K562 (cell line): ENCODE measurements around the gene RGS5. TPM values are rescaled to one million over a fixed set of nuclear protein-coding genes. Genes with fewer than 3 reads are reported as not detected.

ENCODE experiments used
- ATAC-seq: fragments of 200-7000 bp; cut with Tn5 transposase; 3 replicates; pipeline ENCODE4 v1.9.1; 2020; ENCODE audit warnings: moderate library complexity
- BruUV-seq: library from RNA; stranded (reverse); fragments of 400-500 nt; replicated peaks from 2 replicates; lab custom pipeline; 2021; lab: Mats Ljungman, UMichigan
- CTCF ChIA-PET: fragments of 300-600 bp; formaldehyde crosslinking; extraction: SDS; loops from one replicate; lab custom pipeline; 2021; ENCODE audit warnings: low intra/inter-chr PET ratio; lab: Yijun Ruan, JAX
- POLR2A ChIA-PET: fragments of 300-600, 350-650 bp; sonication (Branson Sonifier 250); formaldehyde crosslinking; extraction: SDS; loops from one replicate; lab custom pipeline; 2021; ENCODE audit warnings: antibody characterized with exemption, inconsistent platforms; lab: Yijun Ruan, JAX
- DNase-seq, 4 experiments: peaks; one replicate each; pipeline versions ENCODE4 v3.0.0 to v3.0.0-alpha.2; 2011 to 2018; ENCODE audit warnings: low spot score in 3 of 4, mixed read lengths in 3 of 4; ENCODE audit errors: extremely low read depth in 1 of 4
- FAIRE-seq: peaks from 2 replicates; lab custom pipeline; 2011; peaks lifted over from hg19 to GRCh38; lab: Jason Lieb, UNC
- H2AFZ ChIP-seq: 2 replicates; pipeline ENCODE4 v1.6.0; 2011; ENCODE audit warnings: low read depth, low read length, control low read depth, inconsistent platforms
- H3K27ac ChIP-seq: fragments of 200-600 bp; 3 replicates; pipeline ENCODE4 v1.8.0; 2011; ENCODE audit warnings: low read depth, mild to moderate bottlenecking, control low read depth, inconsistent platforms, low read length, moderate library complexity, mixed read lengths; ENCODE audit errors: extremely low read depth
- H3K27me3 ChIP-seq, 2 experiments: fragments of 300-600 bp in 1 of 2; 2 replicates in 1 of 2; 3 replicates in 1 of 2; pipeline versions ENCODE4 v1.6.0 to v1.8.0; 2011; ENCODE audit warnings: inconsistent platforms in 2 of 2, low read length in 2 of 2, mild to moderate bottlenecking in 1 of 2, mixed read lengths in 1 of 2, moderate library complexity in 1 of 2; ENCODE audit not compliant: control insufficient read depth in 2 of 2, insufficient read depth in 2 of 2
- H3K36me3 ChIP-seq: fragments of 300-600 bp; 3 replicates; pipeline ENCODE4 v1.8.0; 2011; ENCODE audit warnings: mild to moderate bottlenecking, low read length, inconsistent platforms; ENCODE audit not compliant: control insufficient read depth, insufficient read depth
- H3K4me1 ChIP-seq, 2 experiments: fragments of 200-600 bp in 1 of 2; replicated peaks in 1 of 2; 2 replicates in 1 of 2; 3 replicates in 1 of 2; pipeline versions ENCODE4 v1.5.1 to v1.8.0; 2011; ENCODE audit warnings: inconsistent platforms in 2 of 2, low read length in 2 of 2, mild to moderate bottlenecking in 1 of 2, mixed read lengths in 1 of 2, moderate library complexity in 1 of 2; ENCODE audit not compliant: control insufficient read depth in 2 of 2, insufficient read depth in 2 of 2
- H3K4me2 ChIP-seq: 2 replicates; pipeline ENCODE4 v1.6.1; 2011; ENCODE audit warnings: low read length, control low read depth, inconsistent platforms, mixed read lengths; ENCODE audit not compliant: insufficient read depth
- H3K4me3 ChIP-seq: fragments of 200-600 bp; sonication (generic), shearing (Covaris generic); 2 replicates; pipeline ENCODE4 v1.5.1; 2016; ENCODE audit warnings: control low read depth, inconsistent platforms
- H3K79me2 ChIP-seq: fragments of 200-600 bp; 3 replicates; pipeline ENCODE4 v1.8.0; 2011; ENCODE audit warnings: low read length, inconsistent platforms; ENCODE audit not compliant: control insufficient read depth, insufficient read depth
- H3K9ac ChIP-seq, 2 experiments: 2 replicates each; pipeline versions ENCODE4 v1.6.0 to v1.6.1; 2011; ENCODE audit warnings: low read depth in 2 of 2, low read length in 2 of 2, control low read depth in 1 of 2, inconsistent platforms in 1 of 2, mild to moderate bottlenecking in 1 of 2, mixed read lengths in 1 of 2; ENCODE audit not compliant: insufficient read depth in 1 of 2
- H3K9me1 ChIP-seq: one replicate; pipeline ENCODE4 v1.6.0; 2011; ENCODE audit warnings: inconsistent platforms, mild to moderate bottlenecking, low read length, moderate library complexity; ENCODE audit not compliant: control insufficient read depth, insufficient read depth
- H3K9me3 ChIP-seq: replicated peaks from 2 replicates; pipeline ENCODE4 v1.5.1; 2011; ENCODE audit warnings: low read depth, low read length, inconsistent platforms; ENCODE audit not compliant: control insufficient read depth, insufficient read depth
- H4K20me1 ChIP-seq: replicated peaks from 2 replicates; pipeline ENCODE4 v1.6.1; 2011; ENCODE audit warnings: low read length, inconsistent platforms, mixed read lengths; ENCODE audit not compliant: control insufficient read depth, insufficient read depth
- BCL6 ChIP-seq: fragments of 250-450 bp; sonication (Bioruptor Pico); IDR thresholded peaks from 2 replicates; pipeline ENCODE4 v1.4.0; 2020
- CBFA2T3 ChIP-seq: fragments of 450-650 bp; IDR thresholded peaks from 2 replicates; pipeline ENCODE4 v1.6.1; 2017
- CREB1 ChIP-seq, 2 experiments: sonication (generic) in 1 of 2; formaldehyde crosslinking in 1 of 2; IDR thresholded peaks; 2 replicates each; pipeline versions ENCODE4 v1.6.1 to v1.8.0; 2012 to 2022; ENCODE audit warnings: inconsistent platforms in 1 of 2, mild to moderate bottlenecking in 1 of 2, missing genetic modification reagents in 1 of 2, moderate library complexity in 1 of 2
- DDX20 ChIP-seq: fragments of 450-650 bp; IDR thresholded peaks from 2 replicates; pipeline ENCODE4 v1.6.1; 2016; ENCODE audit warnings: missing genetic modification characterization, low read depth, mild to moderate bottlenecking, missing compliant biosample characterization, moderate library complexity
- ELF4 ChIP-seq: fragments of 450-650 bp; formaldehyde crosslinking; IDR thresholded peaks from 2 replicates; pipeline ENCODE4 v1.4.0; 2022; ENCODE audit warnings: missing genetic modification characterization
- HNRNPUL1 ChIP-seq: fragments of 200-400 bp; formaldehyde crosslinking; IDR thresholded peaks from 2 replicates; pipeline ENCODE4 v1.6.1; 2017; ENCODE audit warnings: low read length
- KAT7 ChIP-seq: sonication (generic); formaldehyde crosslinking; IDR thresholded peaks from 2 replicates; pipeline ENCODE4 v1.8.0; 2022; ENCODE audit warnings: missing genetic modification reagents, mild to moderate bottlenecking, borderline replicate concordance
- OTX1 ChIP-seq: fragments of 450-650 bp; formaldehyde crosslinking; IDR thresholded peaks from 2 replicates; pipeline ENCODE4 v1.4.0; 2022; ENCODE audit warnings: mild to moderate bottlenecking
- RBM25 ChIP-seq: fragments of 200-400 bp; formaldehyde crosslinking; IDR thresholded peaks from 2 replicates; pipeline ENCODE4 v1.6.1; 2018; ENCODE audit warnings: low read length, low read depth, moderate library complexity; ENCODE audit not compliant: severe bottlenecking
- SAFB ChIP-seq: fragments of 200-400 bp; formaldehyde crosslinking; IDR thresholded peaks from 2 replicates; pipeline ENCODE4 v1.6.1; 2017; ENCODE audit warnings: low read depth, low read length, borderline replicate concordance
- XRCC5 ChIP-seq: fragments of 200-400 bp; formaldehyde crosslinking; IDR thresholded peaks from 2 replicates; pipeline ENCODE4 v1.6.1; 2017; ENCODE audit warnings: low read depth, mild to moderate bottlenecking, low read length
- ZNF146 ChIP-seq: IDR thresholded peaks from one replicate; pipeline ENCODE4 v1.6.1; 2018; ENCODE audit warnings: missing compliant biosample characterization; ENCODE audit not compliant: unreplicated experiment
- ZNF316 ChIP-seq: fragments of 450-650 bp; IDR thresholded peaks from 2 replicates; pipeline ENCODE4 v1.6.1; 2016
- ZNF445 ChIP-seq: fragments of 250-450 bp; sonication (Bioruptor Pico); IDR thresholded peaks from 2 replicates; pipeline ENCODE4 v1.4.0; 2020; ENCODE audit warnings: low read depth, mild to moderate bottlenecking, moderate library complexity
- WGBS: fragments of 100-300 bp; shearing (Covaris generic); methylation state at CpG from one replicate; pipeline ENCODE4 v1.1.6; 2016; ENCODE audit warnings: low coverage, mixed read lengths; ENCODE audit not compliant: insufficient coverage; ENCODE audit errors: missing lambda C conversion rate; 5-methylcytosine and 5-hydroxymethylcytosine counted together
- in situ Hi-C: fragments of 300-500 bp; cut with MboI; formaldehyde crosslinking; loops from 4 replicates; pipeline ENCODE4 v1.15.0; 2018; ENCODE audit warnings: inconsistent platforms, mixed read lengths
- intact Hi-C: fragments of 100-400 bp; cut with micrococcal nuclease; formaldehyde crosslinking; loops from 2 replicates; pipeline ENCODE4 v1.14.2; 2022
- polyA plus RNA-seq, 8 experiments: library from polyadenylated mRNA; depleted of rRNA in 4 of 8; stranded (reverse) in 5 of 8; unstranded in 3 of 8; fragments of >200 nt; fragmentation: Nextera tagmentation in 2 of 8; fragmentation: Illumina TruSeq in 1 of 8; extraction: Ambion mirVana in 2 of 8; extraction: Trizol in 1 of 8; gene quantifications; 2 replicates each; pipeline versions ENCODE4 v1.2.1 to v1.2.3, GENCODE V29; 2011 to 2014; ENCODE audit warnings: inconsistent platforms in 1 of 8, missing spikeins in 1 of 8
- total RNA-seq, 7 experiments: library from RNA; depleted of rRNA in 6 of 7; stranded (reverse); fragments of >200 nt in 6 of 7; fragmentation: Illumina TruSeq in 2 of 7; extraction: Trizol in 2 of 7; gene quantifications; 2 replicates each; pipeline versions ENCODE4 v1.2.1 to v1.2.3, GENCODE V29; 2011 to 2021; ENCODE audit warnings: low replicate concordance in 1 of 7
- TF ChIP-seq, protein P1 (sequence below): fragments of 450-650 bp; formaldehyde crosslinking; IDR thresholded peaks from 2 replicates; pipeline ENCODE4 v1.4.0; 2020; ENCODE audit warnings: mild to moderate bottlenecking
- TF ChIP-seq, protein P2 (sequence below), 2 experiments: IDR thresholded peaks; 2 replicates each; pipeline ENCODE4 v1.6.1; 2011; ENCODE audit warnings: borderline replicate concordance in 1 of 2, control low read depth in 1 of 2, low read depth in 1 of 2, low read length in 1 of 2, mild to moderate bottlenecking in 1 of 2, mixed read lengths in 1 of 2, moderate library complexity in 1 of 2; ENCODE audit not compliant: insufficient read depth in 1 of 2, insufficient read length in 1 of 2, poor library complexity in 1 of 2, severe bottlenecking in 1 of 2; ENCODE audit errors: extremely low read depth in 1 of 2
- TF ChIP-seq, protein P3 (sequence below): fragments of 450-650 bp; IDR thresholded peaks from 2 replicates; pipeline ENCODE4 v1.6.1; 2014; ENCODE audit warnings: low read depth, mild to moderate bottlenecking, moderate library complexity, borderline replicate concordance
- TF ChIP-seq, protein P4 (sequence below): fragments of 450-650 bp; IDR thresholded peaks from 2 replicates; pipeline ENCODE4 v1.6.1; 2017; ENCODE audit warnings: antibody characterized with exemption

The RGS5 gene
- total and polyA plus RNA-seq, 9 of the 15 experiments (the other 6 are each of a cell fraction or from before 2014, with no cell fraction given) = 0.71 to 5.3 (median 2.4) TPM

DNA sequence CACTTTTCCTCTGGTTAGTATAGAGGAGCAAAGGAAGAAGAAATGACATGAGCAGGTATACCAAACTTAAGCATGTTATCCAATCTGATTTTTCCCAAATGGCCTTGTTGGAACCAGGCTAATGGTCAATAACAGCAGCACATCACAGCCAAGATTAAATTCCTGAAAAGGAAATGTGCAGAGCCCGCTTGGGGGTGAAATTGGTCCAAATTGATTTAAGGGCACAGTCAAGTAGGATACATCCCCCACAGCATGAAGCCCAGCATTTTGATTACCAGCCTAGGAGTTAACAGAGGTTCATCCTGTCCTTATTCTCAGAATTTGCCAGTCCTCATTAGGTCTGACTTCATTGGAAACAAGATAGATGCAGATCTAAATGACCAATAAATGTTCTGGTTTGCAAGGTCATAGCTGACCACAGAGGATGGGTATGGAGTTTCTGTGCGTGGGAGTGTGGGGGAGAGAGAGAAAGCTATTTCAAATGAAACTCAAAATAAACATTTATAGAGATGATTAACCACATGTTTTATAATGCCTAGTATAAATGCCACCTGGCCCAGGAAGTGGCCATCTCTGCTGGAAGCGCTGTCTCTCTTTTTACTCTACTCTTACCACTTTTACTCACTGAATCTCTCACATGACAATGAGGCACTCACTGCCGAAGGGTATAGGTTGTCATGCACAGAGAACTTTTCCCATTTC lies 38.7 kb downstream of the RGS5 start:
- BruUV-seq = no TSS peak
- no peak overlapping the region for H3K27ac ChIP-seq
- FAIRE-seq (no peak), ATAC-seq (no peak), DNase-seq (no peak)
- intact Hi-C loops = no loop called here
- no peaks in the 10 kb centered on the region for H3K9me1 ChIP-seq
- no peaks in the 10 kb centered on the region for H3K36me3 ChIP-seq
- no peaks in the 10 kb centered on the region for H3K79me2 ChIP-seq
- H3K4me3 ChIP-seq = no peak overlapping the region
- POLR2A ChIA-PET = no interaction called here
- no peak overlapping the region for H3K9ac ChIP-seq
- WGBS = 1% methylated on average over 4 of the region's 4 CpGs
- no peak overlapping the region for H3K4me2 ChIP-seq
- CTCF ChIA-PET = no interaction called here
- no peak overlapping the region for H2AFZ ChIP-seq
- no peaks in the 10 kb centered on the region for H3K9me3 ChIP-seq
- in situ Hi-C loops = no loop called here
- no peaks in the 10 kb centered on the region for H4K20me1 ChIP-seq
- H3K4me1 ChIP-seq = no peaks in the 10 kb centered on the region
- H3K27me3 ChIP-seq = no peaks in the 10 kb centered on the region
- TF ChIP-seq CBFA2T3 = no peak
- TF ChIP-seq, protein P1, sequence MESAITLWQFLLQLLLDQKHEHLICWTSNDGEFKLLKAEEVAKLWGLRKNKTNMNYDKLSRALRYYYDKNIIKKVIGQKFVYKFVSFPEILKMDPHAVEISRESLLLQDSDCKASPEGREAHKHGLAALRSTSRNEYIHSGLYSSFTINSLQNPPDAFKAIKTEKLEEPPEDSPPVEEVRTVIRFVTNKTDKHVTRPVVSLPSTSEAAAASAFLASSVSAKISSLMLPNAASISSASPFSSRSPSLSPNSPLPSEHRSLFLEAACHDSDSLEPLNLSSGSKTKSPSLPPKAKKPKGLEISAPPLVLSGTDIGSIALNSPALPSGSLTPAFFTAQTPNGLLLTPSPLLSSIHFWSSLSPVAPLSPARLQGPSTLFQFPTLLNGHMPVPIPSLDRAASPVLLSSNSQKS (CRISPR knock-in tag) = no peak
- TF ChIP-seq, protein P2, sequence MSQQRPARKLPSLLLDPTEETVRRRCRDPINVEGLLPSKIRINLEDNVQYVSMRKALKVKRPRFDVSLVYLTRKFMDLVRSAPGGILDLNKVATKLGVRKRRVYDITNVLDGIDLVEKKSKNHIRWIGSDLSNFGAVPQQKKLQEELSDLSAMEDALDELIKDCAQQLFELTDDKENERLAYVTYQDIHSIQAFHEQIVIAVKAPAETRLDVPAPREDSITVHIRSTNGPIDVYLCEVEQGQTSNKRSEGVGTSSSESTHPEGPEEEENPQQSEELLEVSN (IDR thresholded peaks at IDR 0.05; ENCODE audit: borderline replicate concordance in 1 of 2, extremely low read depth in 1 of 2, insufficient read depth in 1 of 2, insufficient read length in 1 of 2, low read depth in 1 of 2, low read length in 1 of 2, poor library complexity in 1 of 2, severe bottlenecking in 1 of 2) = no peak
- TF ChIP-seq HNRNPUL1 = no peak
- no peak for TF ChIP-seq SAFB
- TF ChIP-seq BCL6 = no peak
- TF ChIP-seq, protein P3, sequence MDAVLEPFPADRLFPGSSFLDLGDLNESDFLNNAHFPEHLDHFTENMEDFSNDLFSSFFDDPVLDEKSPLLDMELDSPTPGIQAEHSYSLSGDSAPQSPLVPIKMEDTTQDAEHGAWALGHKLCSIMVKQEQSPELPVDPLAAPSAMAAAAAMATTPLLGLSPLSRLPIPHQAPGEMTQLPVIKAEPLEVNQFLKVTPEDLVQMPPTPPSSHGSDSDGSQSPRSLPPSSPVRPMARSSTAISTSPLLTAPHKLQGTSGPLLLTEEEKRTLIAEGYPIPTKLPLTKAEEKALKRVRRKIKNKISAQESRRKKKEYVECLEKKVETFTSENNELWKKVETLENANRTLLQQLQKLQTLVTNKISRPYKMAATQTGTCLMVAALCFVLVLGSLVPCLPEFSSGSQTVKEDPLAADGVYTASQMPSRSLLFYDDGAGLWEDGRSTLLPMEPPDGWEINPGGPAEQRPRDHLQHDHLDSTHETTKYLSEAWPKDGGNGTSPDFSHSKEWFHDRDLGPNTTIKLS = no peak
- TF ChIP-seq XRCC5 = no peak
- TF ChIP-seq CREB1 (IDR thresholded peaks at IDR 0.05) = no peak
- TF ChIP-seq CREB1 (CRISPR knock-in tag; IDR thresholded peaks at IDR 0.05) = no peak
- no peak for TF ChIP-seq DDX20 (tag)
- TF ChIP-seq ELF4 (CRISPR knock-in tag) = no peak
- TF ChIP-seq OTX1 = no peak
- TF ChIP-seq, protein P4, sequence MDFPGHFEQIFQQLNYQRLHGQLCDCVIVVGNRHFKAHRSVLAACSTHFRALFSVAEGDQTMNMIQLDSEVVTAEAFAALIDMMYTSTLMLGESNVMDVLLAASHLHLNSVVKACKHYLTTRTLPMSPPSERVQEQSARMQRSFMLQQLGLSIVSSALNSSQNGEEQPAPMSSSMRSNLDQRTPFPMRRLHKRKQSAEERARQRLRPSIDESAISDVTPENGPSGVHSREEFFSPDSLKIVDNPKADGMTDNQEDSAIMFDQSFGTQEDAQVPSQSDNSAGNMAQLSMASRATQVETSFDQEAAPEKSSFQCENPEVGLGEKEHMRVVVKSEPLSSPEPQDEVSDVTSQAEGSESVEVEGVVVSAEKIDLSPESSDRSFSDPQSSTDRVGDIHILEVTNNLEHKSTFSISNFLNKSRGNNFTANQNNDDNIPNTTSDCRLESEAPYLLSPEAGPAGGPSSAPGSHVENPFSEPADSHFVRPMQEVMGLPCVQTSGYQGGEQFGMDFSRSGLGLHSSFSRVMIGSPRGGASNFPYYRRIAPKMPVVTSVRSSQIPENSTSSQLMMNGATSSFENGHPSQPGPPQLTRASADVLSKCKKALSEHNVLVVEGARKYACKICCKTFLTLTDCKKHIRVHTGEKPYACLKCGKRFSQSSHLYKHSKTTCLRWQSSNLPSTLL = no peak
- TF ChIP-seq ZNF146 (CRISPR knock-in tag) = no peak
- no peak for TF ChIP-seq RBM25
- no peak for TF ChIP-seq ZNF445 (CRISPR knock-in tag)
- no peak for TF ChIP-seq ZNF316
- no peak for TF ChIP-seq KAT7 (CRISPR knock-in tag)
